Femur (tissue), 1 donor: ENCODE results near the gene TRAPPC10.
A peak's percentile ranks its signal among the peaks of the same experiment; 100 is the strongest.
"Not testable (repeated sequence)": the region's sequence is repeated elsewhere in the genome, so short reads cannot be mapped to it uniquely, and the experiment has no call there.

Experiments used
- DNase-seq: peaks from one replicate; pipeline ENCODE4 v3.0.0-alpha.2; 2017

Gene TRAPPC10

GRCh38 chr21:44153214-44153888 is 141.2 kb downstream of the TRAPPC10 start:
- DNase-seq = peak; percentile 18

DNA sequence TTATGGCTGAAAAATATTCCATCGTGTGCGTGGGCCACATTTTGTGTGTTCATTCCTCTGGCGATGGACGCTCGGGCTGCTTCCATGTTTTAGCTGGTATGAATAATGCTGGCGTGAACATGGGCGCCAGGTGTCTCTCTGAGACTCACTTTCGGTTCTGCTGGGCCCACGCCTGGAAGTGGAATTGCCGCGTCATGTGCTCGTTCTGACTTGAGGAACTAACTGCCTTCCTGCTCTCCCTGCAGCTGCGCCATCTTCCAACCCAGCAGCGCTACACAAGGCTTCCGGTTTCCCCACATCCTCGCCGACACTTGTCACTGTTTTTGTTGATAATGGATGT is 141.8 kb downstream of the TRAPPC10 start:
- DNase-seq = not testable (repeated sequence)

DNA sequence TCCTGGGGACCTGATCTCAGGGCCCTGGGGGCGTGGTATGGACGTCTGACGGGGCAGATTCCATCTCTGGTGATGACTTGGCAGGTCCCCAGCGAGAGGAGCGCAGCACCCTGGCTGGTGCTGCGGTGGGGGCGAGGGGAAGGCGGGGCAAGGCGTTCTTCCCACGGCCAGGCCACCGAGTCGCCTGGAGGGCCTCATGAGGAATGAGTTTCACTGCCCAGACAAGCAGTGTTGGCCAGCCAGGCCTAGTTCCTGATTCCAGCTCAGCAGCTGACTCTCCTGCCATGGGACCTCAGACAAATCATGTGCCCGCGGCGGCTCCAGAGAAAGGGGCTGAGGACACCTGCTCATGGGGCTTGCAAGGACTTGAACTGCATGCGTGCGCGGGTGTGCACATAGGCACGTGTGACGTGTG is 142.7 kb downstream of the TRAPPC10 start:
- DNase-seq = not testable (repeated sequence)

- peak; percentile 19 for DNase-seq
Observed at GRCh38 chr21:44155231-44155993, 143.3 kb downstream of the TRAPPC10 start.

DNA sequence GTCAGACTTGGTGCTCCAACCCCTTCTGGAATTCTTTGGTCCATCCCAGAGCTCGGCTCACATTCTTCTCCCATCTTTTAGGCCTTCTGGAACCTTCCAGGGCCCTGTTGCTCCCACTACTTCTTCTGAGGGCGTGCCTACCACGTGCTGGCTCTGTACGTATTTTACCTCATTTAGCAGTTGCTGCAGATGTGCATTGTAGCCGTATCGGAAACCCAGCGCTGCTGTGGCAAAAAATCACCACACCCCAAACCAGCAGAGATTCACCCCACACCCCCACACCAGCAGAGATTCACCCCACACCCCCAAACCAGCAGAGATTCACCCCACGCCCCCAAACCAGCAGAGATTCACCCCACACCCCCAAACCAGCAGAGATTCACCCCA is 143.9 kb downstream of the TRAPPC10 start:
- DNase-seq = not testable (repeated sequence)
